Omental fat pad (tissue), 4 donors: ENCODE results near the gene TRPV6. TPM values are rescaled to one million over a fixed set of nuclear protein-coding genes. Genes with fewer than 3 reads are reported as not detected.

ENCODE experiments used
- ATAC-seq: fragments of 150-250 bp; one replicate; pipeline ENCODE4 v1.9.1; 2016; ENCODE audit warnings: mild to moderate bottlenecking, moderate library complexity; ENCODE audit not compliant: low FRiP score
- DNase-seq: peaks from one replicate; pipeline ENCODE4 v3.0.0-alpha.2; 2019; ENCODE audit warnings: low spot score
- CTCF ChIP-seq, 3 donors: fragments of 450-650 bp; IDR thresholded peaks; one replicate each; pipeline ENCODE4 v1.5.1; 2016 to 2017; ENCODE audit warnings: antibody characterized with exemption in 3 of 3, mild to moderate bottlenecking in 3 of 3, moderate library complexity in 2 of 3
- total RNA-seq, 4 donors: library from RNA; depleted of rRNA; stranded (reverse); fragments of >200 nt; gene quantifications; one replicate each; pipeline ENCODE4 v1.1.0, GENCODE V29; 2016

TRPV6 gene
- total RNA-seq, 4 donors from 2014 or later: under 0.01 to 0.65 (median 0.52) TPM

DNA sequence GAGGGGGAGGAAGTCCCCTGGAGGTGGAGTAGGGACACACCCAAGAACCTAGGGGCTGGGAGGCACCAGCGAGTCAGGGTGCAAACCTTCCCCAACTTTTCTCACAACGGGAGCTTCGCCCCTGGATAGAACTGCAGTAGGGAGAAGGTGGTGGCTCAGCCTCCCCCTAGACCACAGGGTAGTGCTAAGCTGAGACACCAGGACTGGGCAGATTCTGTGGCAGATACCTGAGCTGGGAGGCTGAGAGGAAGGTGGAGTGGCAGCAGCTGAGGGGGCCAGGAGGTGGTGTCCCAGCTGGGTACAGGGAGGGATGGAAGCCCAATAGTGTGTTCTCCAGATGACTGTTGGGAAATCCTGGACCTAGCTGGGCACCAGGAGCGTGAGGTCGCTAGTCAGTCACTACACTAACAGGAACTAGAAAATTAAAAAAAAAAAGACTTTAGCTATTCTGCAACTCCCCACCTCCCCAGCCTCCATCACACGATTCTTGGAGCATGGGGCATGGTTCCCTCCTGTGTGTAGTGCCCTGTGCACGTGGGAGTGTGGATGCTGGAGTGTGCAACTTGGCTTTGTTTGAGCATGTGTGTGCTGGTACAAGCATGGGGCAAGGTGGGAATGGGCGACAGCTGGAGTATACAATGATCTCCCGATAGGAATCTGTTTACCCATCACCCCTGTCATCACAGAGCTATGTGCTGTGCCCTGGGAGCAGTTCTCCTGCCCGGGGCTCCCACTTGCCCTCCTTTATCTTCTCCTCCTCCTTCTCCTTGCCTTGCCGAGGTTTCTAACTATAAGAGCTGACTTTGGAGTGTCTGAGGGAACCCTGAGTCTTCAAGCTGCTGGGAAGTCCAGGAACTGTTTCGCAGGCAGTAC lies 8.8 kb upstream of the TRPV6 start:
- no peak for ATAC-seq
- TF ChIP-seq CTCF (IDR thresholded peaks at IDR 0.05): no peak
- DNase-seq: no peak

GRCh38 chr7:142892951-142893350 lies 7.4 kb upstream of the TRPV6 start:
- ATAC-seq (no peak), DNase-seq (no peak)
- no peak for TF ChIP-seq CTCF (IDR thresholded peaks at IDR 0.05)

DNA sequence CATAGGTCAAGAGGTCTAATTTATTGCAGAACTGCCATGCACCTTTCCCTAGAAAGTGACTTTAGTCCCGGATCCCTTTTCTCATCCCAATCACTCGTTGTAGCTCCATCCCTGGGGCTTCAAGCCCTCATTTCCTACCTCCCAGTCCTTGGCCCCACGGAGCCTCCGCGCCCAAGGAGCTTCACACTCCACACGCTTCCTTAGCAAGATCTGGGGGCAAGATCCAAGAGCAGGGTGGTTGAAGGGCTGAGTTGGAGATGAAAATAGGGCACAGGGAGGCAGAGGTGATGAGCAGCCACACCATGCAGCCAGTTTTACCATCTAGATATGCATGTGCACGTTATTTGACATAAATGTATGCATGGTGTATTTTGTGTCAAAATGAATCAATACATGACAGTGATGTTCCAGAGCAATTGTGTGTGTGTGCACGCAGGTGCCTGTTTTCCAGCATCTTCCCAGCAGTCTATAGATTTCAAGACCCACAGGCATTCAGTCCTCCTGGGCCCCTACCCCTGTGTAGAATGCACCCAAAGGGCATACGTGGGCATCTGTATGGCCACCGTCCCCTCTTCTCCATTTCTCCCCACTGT lies 6.0 kb upstream of the TRPV6 start:
- DNase-seq: no peak
- no peak for ATAC-seq
- TF ChIP-seq CTCF (IDR thresholded peaks at IDR 0.05): no peak

DNA sequence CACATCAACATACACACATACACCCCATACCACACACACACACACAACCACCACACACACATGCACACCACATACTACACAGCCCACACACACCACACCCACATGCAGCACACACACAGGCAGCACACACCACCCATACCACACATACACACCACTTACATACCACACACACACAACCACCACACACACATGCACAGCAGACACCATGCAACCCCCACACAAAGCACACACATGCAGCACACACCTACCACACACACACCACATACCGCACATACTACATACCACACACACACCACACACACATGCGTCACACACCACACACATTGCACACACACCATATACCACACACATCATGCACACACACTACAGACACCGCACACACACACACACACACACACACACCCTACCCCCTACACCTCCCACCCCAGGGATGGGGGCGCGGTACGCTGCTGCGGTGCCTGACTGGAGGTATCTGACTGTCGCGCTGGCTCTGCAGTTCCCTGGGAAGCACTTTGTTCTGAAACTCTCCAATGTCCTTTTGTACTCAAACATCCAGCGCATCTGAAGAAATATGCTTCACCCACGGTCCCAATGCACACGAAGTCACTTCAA lies 5.4 kb upstream of the TRPV6 start:
- DNase-seq (no peak), ATAC-seq (no peak)
- TF ChIP-seq CTCF (IDR thresholded peaks at IDR 0.05): no peak

GRCh38 chr7:142889816-142890215 lies 4.3 kb upstream of the TRPV6 start:
- TF ChIP-seq CTCF (IDR thresholded peaks at IDR 0.05): no peak
- DNase-seq (no peak), ATAC-seq (no peak)

DNA sequence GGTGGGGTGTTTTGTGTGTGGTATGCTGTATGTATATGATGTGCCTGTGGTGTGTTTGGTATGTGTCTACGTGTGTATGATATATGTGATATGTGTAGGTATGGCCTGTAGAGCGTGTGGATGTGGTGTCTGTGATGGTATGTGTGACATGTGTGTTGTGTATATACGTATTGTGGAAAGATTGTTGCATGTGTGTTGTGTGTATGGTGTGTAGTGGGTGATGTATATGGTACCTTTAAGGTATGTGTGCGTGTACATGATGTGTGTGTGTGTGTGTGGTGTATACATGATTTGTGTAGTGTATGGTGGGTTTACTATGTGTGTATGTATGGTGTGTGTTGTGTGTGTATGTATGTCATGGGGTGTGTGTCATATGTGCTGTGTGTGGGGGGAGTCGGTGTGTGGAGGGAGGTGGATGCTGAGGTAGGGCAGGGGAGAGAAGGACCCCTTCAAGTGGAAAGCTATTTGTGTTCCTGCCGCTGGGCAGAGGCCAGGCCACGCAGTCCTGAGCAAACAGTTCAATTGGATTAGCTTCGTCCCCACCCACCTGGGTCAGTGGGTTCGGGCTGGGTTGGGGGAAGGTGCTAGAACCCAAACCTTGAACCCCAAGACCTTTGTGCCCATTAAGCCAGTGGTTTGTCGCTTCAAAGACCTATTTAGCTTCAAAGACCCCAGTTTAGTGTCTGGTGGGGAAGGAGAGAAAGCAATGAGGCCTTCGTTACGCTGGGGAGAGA lies 1.9 kb upstream of the TRPV6 start:
- TF ChIP-seq CTCF (IDR thresholded peaks at IDR 0.05): no peak
- ATAC-seq (no peak), DNase-seq (no peak)
